Endometrial microvascular endothelial cells (primary cell): Measurements from ENCODE around the gene TMEM135. TPM values are rescaled to one million over a fixed set of nuclear protein-coding genes. Genes with fewer than 3 reads are reported as not detected.
"Not testable (repeated sequence)": the region's sequence is repeated elsewhere in the genome, so short reads cannot be mapped to it uniquely, and the experiment has no call there.

Experiments
- in situ Hi-C: cut with HindIII; loops from 2 replicates; pipeline ENCODE4 v1.10.0; 2017; ENCODE audit warnings: low sequenced_read_pairs, low pct_unique_long_range_greater_than_20kb; ENCODE audit errors: inconsistent ontology term
- total RNA-seq: library from RNA; depleted of rRNA; stranded (reverse); fragments of >200 nt; gene quantifications from one replicate; pipeline ENCODE4 v1.2.3, GENCODE V29; 2015; ENCODE audit errors: inconsistent ontology term

TMEM135 gene
- total RNA-seq, 1 donor from 2014 or later: 15.8 TPM

DNA sequence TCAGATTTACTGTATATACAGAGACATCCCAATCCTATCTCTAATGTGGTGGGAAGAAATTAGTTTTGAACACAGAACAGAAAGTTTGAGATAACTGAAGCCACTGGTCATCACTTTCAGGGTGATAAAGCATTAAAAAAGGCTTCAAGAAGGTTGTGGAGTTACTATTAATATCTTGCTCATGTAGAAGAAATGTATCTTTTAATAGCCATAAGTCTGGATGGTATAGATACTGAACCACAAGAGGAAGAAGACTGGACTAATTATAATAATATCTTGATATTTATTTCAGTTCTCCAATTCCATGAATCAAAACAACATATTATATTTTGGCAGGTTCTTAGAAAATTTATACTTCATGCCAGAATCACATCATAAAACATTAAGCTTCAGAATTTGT, 137.1 kb downstream of the TMEM135 start:
- in situ Hi-C loops: no loop called here

DNA sequence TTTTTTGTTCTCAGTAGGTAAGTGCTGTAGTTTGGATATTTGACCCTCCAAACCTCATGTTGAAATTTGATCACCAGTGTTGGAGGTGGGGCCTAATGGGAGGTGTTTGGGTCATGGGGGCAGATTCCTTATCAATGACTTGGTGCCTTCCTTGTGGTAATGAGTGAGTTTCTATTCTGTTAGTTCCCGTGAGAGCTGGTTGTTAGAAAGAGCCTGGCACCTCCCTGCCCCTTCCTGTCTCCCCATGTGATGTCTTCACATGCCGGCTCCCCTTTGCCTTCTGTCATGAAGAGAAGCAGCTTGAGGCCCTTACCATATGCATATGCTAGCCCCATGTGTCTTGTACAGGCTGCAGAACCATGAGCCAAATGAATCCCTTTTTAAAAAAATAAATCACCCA, 138.3 kb downstream of the TMEM135 start:
- in situ Hi-C loops: no loop called here

DNA sequence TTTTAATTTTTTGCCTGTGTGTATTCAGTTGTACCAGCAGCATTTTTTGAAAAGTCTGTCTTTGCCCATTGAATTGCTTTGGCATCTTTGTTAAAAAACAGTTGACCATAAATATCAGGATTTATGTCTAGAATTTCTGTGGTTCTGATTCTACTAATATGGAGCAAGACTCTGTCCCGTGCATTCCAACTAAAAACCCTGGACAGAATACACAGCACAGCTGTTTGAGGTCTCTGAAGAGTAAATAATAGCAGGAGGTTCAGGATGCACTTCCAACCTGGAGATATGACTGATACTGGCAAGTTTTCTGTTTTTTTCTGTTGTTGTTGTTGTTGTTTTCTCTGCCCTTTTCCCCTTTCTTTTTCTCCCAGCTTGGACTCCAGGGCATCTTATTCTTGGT, 141.9 kb downstream of the TMEM135 start:
- in situ Hi-C loops: no loop called here

DNA sequence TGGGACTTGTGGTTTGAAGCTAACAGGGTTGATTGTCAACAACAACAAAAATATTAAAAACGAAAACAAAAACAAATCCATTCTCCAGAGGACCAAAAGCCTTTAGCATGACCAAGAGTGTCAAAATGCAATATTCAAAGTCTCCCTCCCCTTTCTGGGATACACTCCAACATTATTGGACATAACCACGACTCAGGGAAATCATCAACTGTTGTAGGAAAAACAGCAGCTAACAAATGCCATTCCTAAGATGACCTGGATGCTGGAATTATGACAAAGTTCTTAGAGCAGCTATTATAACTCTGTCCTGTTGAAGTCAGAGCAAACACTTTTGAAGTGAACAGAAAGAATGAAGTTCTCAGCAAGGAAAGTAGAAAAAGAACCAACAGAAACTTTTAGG, 143.0 kb downstream of the TMEM135 start:
- in situ Hi-C loops: no loop called here

DNA sequence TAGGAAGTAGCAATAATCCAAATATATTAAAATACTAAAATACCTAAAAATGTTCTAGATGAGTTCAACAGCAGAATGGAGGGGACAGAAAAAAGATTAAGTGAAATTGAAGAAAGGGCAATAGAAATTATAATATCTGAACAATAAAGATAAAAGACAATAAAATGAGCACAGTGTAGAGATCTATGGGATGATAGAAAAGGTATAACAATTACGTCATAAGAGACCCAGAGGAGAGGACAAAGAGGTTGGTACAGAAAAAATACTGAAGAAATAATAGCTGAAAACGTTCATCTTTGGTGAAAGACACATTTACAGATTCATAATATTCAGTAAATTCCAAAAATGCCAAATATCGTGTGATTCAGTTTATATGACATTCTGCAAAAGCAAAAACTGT, 143.4 kb downstream of the TMEM135 start:
- in situ Hi-C loops: no loop called here

DNA sequence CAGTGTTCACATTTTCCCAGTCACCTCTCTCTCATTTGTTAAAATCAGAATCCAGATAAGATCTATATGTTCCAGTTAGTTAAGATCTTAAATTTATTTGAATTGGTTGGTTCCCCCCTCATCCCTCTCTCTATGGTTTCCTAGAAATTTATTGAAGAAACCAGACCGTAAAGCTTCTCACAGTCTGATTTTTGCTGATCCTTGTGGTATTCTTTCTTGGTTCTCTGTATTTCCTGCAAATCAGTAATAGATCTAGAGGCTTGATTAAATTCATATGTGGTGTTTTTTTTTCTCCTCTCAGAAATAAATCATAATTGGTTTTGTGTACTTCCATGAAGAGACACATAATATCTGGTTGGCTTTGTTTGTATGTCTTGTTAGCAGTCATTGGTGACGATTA, 147.5 kb downstream of the TMEM135 start:
- in situ Hi-C loops: no loop called here

DNA sequence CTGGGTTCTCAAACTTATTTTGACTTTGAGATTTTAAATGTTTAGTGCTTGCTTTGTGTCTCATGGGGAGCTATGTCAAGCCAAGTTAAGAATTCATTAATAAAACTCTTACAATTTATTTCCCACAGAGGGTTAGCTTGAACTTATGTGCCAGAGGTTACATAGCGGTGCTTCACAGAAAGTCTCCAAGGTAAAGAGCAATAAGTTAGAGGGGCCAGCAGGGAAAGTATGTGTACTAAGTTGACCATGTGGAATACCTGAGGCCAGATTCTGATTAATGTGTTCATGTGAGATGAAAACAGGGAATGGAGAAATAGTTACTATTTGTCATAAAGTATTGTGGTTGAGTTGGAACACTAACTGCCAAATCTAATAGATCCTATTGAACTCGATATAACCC, 149.3 kb downstream of the TMEM135 start:
- in situ Hi-C loops: no loop called here

DNA sequence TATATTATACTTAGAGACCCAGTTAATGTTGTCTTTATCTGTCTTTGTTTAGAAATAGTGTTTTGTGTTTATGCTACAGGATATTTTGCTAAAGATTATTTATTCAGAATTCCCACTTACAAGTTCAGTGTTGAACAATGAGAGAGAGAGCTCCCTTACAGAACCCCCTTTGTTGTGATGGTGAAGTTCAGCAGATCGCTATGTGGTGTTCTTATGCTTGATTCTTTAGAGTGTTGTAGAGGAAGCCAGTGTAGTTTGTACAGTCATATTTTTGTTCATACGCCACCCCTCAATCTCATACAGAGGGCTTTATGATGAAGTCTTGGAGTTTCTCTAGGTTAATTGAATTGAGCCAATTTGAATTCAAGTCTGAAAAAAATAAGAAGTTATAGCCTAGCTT, 150.2 kb downstream of the TMEM135 start:
- in situ Hi-C loops: no loop called here

DNA sequence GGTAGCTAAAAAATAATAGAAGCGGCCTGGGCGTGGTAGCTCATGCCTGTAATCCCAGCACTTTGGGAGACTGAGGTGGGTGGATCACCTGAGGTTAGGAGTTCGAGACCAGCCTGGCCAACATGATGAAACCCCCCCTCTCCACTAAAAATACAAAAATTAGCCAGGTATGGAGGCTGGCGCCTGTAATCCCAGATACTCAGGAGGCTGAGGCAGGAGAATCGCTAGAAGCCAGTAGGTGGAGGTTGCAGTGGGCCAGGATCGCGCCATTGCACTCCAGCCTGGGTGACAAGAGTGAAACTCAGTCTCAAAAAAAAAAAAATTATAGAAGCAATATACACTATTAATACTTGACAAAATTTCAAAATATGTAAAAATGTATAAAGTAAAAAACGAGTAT, 150.7 kb downstream of the TMEM135 start:
- in situ Hi-C loops: not testable (repeated sequence)

DNA sequence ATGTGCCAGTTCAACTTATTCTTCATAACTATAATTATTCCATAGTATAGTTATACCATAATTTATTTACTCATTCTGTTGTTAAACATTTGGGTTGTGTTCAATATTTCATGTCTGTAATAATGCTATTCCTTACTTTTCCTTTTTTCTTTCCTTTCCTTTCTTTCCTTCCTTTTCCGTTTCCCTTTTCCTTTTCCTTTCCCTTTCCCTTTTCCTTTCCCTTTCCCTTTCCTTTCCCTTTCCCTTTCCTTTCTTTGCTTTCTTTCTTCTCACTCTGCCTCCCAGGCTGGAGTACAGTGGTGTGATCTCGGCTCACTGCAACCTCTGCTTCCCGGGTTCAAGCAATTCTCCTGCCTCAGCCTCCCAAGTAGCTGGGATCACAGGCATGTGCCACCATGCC, 151.2 kb downstream of the TMEM135 start:
- in situ Hi-C loops: not testable (repeated sequence)

DNA sequence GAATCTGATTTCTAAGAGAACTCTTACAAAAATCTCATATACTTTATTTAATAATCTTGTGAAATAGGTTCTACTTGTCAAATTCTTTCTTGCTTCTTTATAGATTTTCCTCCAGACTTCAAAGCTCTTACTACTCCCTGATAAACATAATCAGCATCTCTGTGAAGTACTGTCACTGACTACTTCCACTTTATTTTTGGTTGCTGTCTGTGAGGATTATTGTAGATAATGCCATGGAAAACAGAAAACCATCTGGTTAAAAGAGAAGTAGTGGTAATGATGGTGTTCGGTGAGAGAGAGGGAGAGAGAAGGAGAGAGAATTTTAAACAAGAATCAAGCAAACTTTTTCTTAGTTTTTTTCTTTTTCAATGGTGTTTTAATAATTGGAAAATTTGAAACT, 152.3 kb downstream of the TMEM135 start:
- in situ Hi-C loops: no loop called here

DNA sequence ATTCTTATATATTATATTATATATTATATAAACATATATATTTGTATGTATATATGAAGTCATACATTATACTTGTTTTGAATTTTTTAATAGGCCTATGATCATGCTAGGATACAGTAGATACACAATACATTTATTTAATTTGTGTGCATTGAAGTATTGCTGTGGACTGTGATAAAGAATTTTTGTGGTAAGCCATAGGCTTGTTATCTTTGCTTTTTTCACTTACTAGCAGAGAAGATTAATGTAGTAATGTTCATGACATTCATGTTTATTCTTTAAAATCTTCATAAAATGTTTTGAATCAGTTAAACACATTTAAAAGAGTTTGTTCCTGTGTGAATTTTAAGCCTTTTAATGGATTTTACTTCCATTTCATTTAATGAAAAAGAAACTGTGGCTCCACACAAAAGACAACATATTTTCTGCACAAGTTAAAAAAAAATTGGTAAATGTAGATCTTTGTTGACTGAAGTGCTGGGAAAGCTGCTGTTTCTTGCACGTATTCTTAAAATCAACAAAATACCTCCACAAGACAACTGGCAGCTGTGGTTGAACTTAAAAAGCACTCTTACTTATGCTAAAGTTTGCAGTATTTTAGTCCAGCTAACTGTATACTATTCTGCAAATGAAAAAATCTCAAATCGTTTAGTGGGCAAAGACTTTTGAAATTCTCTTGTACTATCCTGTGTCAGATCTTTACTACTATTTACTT, 156.2 kb downstream of the TMEM135 start:
- in situ Hi-C loops: no loop called here

DNA sequence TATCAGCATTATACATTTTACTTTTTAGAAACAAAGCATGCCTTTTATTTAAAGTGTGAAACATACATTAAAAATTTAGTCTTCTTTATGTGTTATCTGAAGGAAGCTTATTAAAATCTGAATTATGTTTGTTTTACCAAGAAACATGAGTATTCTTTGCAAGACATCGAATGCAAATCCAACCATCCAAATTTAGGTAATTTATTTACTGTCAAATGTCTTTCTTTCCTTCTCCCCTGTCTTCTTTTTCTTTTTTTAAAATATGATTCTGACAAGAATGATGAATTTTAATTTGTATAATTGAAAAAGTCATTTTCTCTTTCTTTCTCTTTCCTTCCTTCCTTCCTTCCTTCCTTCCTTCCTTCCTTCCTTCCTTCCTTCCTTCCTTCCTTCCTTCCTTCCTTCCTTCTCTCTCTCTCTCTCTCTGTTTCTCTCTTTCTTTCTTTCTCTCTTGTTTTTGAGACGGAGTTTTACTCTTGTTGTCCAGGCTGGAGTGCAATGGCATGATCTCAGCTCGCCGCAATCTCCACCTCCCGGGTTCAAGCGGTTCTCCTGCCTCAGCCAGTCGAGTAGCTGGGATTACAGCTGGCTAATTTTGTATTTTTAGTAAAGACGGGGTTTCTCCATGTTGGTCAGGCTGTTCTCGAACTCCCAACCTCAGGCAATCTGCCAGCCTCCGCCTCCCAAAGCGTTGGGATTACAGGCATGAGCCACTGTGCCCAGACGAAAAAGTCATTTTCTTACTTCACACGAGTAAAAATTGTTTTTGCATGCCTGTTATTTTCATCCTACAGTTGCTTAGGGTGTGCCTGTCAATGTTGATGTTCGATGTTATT, 157.5 kb downstream of the TMEM135 start:
- in situ Hi-C loops: no loop called here

DNA sequence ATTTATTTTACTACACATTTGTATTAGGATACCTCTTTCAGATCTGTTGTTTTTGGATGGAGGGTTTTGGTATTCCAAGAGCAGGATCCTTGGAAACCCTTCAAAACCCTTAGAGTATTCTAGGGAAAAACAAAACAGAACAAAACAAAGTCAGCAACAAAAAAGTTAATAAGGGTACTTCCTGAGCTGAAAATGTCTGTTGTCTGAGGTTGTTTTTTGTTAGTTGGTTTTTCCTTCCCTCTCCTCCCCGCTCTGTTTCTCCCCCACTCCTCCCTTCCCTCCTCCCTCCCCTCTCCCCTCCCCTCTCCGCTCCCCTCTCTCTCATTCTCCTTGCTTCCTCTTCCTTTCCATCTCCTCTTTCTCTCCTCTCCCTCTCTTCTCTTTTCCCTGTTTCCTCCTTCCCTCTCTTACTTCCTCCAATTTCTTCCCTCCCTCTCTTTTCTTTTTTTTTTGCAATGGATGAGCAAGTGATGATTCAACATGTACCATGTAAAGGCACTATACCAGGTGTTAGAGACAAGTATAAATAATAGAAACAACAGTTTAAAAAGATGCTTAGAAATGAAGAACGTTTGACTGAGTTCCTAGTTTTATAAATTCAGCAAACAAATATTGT, 160.6 kb downstream of the TMEM135 start:
- in situ Hi-C loops: no loop called here

DNA sequence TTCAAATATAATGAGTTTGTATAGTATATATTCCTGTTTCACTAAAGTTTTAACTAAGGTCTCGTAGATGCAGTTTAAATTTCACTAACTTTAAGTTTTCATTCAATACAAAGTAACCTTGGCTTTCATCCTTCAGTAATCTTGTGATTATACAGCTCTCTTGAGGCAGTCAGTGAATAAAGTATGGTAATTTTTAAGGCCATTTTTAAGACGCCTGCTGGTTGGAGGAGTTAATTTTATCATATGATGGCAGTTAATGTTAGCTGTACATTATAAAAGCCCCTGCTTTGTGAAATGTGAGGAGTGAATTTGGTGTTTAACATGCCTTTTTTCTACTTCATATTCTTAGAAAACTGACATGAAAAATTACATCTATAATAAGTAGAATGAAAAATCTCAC, 163.6 kb downstream of the TMEM135 start:
- in situ Hi-C loops: no loop called here

DNA sequence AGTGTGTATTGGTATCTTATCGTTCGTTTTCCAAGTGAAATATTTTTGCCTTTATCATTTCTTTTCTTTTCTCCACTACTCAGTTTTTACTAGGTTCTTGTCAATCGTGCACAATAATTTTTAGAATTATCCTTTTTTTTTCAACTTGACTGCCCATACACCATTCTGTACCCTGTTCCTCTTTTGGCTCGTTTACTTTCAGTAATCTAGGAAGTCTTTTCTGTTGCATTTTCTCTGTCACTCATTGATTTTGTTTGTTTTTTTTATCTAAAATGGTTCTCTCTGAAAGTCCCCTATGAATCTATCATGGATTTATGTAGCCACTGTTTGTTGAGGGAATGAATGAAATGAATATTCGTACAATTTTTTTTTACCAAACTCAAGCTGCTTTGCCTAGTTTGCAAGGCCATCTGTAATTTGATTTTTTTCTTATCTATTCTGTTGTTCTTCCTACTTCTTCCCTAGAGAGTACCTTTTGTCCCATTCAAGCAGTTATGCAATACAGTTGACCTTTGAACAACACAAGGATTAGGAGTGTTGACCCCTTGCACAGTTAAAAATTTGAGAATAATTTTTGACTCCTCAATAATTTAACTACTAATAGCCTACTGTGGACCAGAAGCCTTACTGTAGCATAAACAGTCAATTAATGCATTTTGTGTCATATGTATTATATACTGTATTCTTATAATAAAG, 166.3 kb downstream of the TMEM135 start:
- in situ Hi-C loops: no loop called here

DNA sequence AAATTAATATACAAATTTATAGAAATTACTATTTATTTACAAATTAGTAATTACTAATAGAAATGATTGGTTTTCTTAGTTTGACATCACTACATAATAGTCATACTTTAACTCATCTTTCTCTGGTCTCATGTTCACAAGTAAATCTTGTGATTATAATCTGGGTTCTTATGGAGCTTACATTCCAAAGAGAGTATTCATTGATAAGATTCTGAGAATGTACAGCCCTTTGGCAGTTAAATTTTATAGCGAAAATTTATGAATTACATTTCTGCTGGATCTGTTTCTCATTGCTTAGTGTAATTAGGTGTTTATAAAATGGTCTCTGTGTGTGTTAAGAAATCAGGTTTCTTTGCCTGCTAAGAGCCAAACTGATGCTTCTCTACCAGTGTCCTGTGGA, 175.2 kb downstream of the TMEM135 start:
- in situ Hi-C loops: no loop called here

DNA sequence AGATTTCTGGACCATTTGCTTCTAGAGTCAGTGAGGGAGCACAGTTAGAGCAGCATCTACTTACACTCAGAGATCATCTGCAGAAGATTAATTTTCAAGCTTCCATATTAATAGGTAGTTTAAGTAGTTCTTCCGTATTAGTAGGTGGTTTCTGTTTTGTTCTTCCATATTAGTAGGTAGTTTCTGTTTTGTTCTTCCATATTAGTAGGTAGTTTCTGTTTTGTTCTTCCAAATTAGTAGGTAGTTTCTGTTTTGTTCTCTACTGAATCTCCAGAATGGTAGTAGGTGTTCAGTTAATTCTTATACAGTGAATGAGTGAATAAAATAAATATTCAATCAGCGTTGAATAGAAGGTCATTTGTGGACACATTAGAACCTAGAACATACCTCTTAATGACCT, 175.7 kb downstream of the TMEM135 start:
- in situ Hi-C loops: no loop called here

DNA sequence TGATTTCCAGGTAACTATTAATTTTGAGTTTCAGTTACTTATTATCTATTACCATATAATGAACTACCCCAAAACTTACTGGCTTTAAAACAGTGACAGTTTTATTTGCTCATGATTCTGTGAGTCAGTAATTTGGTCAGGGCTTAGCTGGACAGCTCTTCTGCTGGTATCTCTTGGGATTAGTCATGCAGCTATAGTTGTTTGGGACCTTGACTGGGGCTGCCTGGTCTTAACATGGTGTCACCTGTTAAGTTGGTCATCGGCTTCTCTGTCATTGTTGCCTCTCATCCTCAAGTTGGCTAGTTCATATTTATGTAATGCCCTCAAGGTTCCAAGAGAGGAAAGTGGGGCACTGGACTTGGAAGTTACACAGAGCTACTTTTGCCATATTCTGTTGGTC, 177.5 kb downstream of the TMEM135 start:
- in situ Hi-C loops: no loop called here
